ENCODE results near the gene CHRDL2.
A peak's percentile ranks its signal among the peaks of the same experiment; 100 is the strongest.
"Not testable (repeated sequence)": the region's sequence is repeated elsewhere in the genome, so short reads cannot be mapped to it uniquely, and the experiment has no call there.

Gene CHRDL2

GRCh38 chr11:74731301-74732094, at the start of gene CHRDL2:
CHRDL2 (minus strand) TSS chr11:74731426; CDS start chr11:74730888, 538 bp downstream.
- DNase-seq, result peak; percentile 38

GRCh38 chr11:74780248-74781005, 49.2 kb upstream of the CHRDL2 start:
- no peak for DNase-seq

- no peak for DNase-seq
These were observed 47.4 kb upstream of the CHRDL2 start for GRCh38 chr11:74778581-74778980.

GRCh38 chr11:74777877-74778276, 46.7 kb upstream of the CHRDL2 start:
- no peak for DNase-seq

GRCh38 chr11:74777038-74777437, 45.8 kb upstream of the CHRDL2 start:
- DNase-seq, result no peak

- no peak for DNase-seq
These were observed 45.3 kb upstream of the CHRDL2 start for GRCh38 chr11:74776546-74776945.

- DNase-seq, result no peak
These were observed 44.5 kb upstream of the CHRDL2 start for GRCh38 chr11:74775762-74776161.

- no peak for DNase-seq
These were observed 42.2 kb upstream of the CHRDL2 start for GRCh38 chr11:74773476-74773875.

- DNase-seq, result no peak
These were observed 39.9 kb upstream of the CHRDL2 start for GRCh38 chr11:74771139-74771538.

GRCh38 chr11:74770456-74770855, 39.2 kb upstream of the CHRDL2 start:
- no peak for DNase-seq

- no peak for DNase-seq
These were observed 38.0 kb upstream of the CHRDL2 start for GRCh38 chr11:74769055-74769707.

GRCh38 chr11:74768172-74768651, 37.0 kb upstream of the CHRDL2 start:
- not testable (repeated sequence) for DNase-seq

GRCh38 chr11:74766905-74767304, 35.7 kb upstream of the CHRDL2 start:
- no peak for DNase-seq

- DNase-seq, result no peak
These were observed 25.3 kb upstream of the CHRDL2 start for GRCh38 chr11:74756571-74756970.

- DNase-seq, result no peak
These were observed 24.3 kb upstream of the CHRDL2 start for GRCh38 chr11:74755395-74755995.

- no peak for DNase-seq
These were observed 23.5 kb upstream of the CHRDL2 start for GRCh38 chr11:74754507-74755252.

GRCh38 chr11:74751303-74751702, 20.1 kb upstream of the CHRDL2 start:
- DNase-seq, result no peak

- DNase-seq, result not testable (repeated sequence)
These were observed 19.4 kb upstream of the CHRDL2 start for GRCh38 chr11:74750598-74750997.

- no peak for DNase-seq
These were observed 18.7 kb upstream of the CHRDL2 start for GRCh38 chr11:74749965-74750296.

GRCh38 chr11:74749127-74749964, 18.1 kb upstream of the CHRDL2 start:
- peak; percentile 75 for DNase-seq

All from retina (tissue), 1 donor.